HCT116 (cell line): ENCODE measurements around the gene CREB3L1. TPM values are rescaled to one million over a fixed set of nuclear protein-coding genes. Genes with fewer than 3 reads are reported as not detected.

Experiments used
- ATAC-seq: fragments of 200-7000 bp; cut with Tn5 transposase; 2 replicates; pipeline ENCODE4 v1.9.1; 2020; ENCODE audit warnings: mild to moderate bottlenecking, moderate library complexity
- BruUV-seq: library from RNA; stranded (reverse); fragments of 400-500 nt; replicated peaks from 2 replicates; lab custom pipeline; 2021; lab: Mats Ljungman, UMichigan
- CTCF ChIA-PET: fragments of 300-600 bp; sonication (Branson Sonifier 250); formaldehyde crosslinking; loops from one replicate; lab custom pipeline; 2021; ENCODE audit warnings: antibody characterized with exemption; lab: Charles Lee
- POLR2A ChIA-PET: fragments of 300-600, 350-600 bp; sonication (Branson Sonifier 250); formaldehyde crosslinking; loops from one replicate; lab custom pipeline; 2021; ENCODE audit warnings: antibody characterized with exemption; lab: Charles Lee
- RAD21 ChIA-PET, 2 experiments: fragments of 300-600 bp; sonication (Branson Sonifier 250); formaldehyde crosslinking; loops; one replicate each; lab custom pipeline; 2023; ENCODE audit warnings: low total read pairs in 2 of 2; ENCODE audit not compliant: uncharacterized antibody in 2 of 2, unreplicated experiment in 2 of 2, low non-redundant PET in 1 of 2; lab: Charles Lee
- DNase-seq: peaks from one replicate; pipeline ENCODE4 v3.0.0-alpha.2; 2010; ENCODE audit warnings: low read depth, low spot score
- H2AFZ ChIP-seq: fragments of 200-600 bp; shearing (Covaris generic), sonication (generic); 2 replicates; pipeline ENCODE4 v1.6.1; 2017; ENCODE audit warnings: low read depth, mixed run types, mixed read lengths, antibody characterized with exemption, low read length; ENCODE audit not compliant: poor library complexity, severe bottlenecking
- H3K27ac ChIP-seq: 2 replicates; pipeline ENCODE4 v1.5.1; 2012; ENCODE audit warnings: low read depth, low read length
- H3K27me3 ChIP-seq: fragments of 200-600 bp; sonication (generic); 2 replicates; pipeline ENCODE4 v1.6.1; 2016; ENCODE audit warnings: mixed run types, low read length, mixed read lengths; ENCODE audit not compliant: insufficient read depth
- H3K36me3 ChIP-seq, 2 experiments: fragments of 200-500 bp in 1 of 2; fragments of 200-600 bp in 1 of 2; sonication (Bioruptor generic) in 1 of 2; sonication (generic) in 1 of 2; 2 replicates each; pipeline versions ENCODE4 v1.5.1 to v1.6.1; 2014 to 2016; ENCODE audit warnings: low read length in 2 of 2, inconsistent platforms in 1 of 2, mixed read lengths in 1 of 2, mixed run types in 1 of 2; ENCODE audit not compliant: insufficient read depth in 2 of 2, control insufficient read depth in 1 of 2
- H3K4me1 ChIP-seq, 2 experiments: fragments of 200-600 bp in 1 of 2; sonication (generic) in 1 of 2; 2 replicates each; pipeline versions ENCODE4 v1.5.1 to v1.6.1; 2012 to 2017; ENCODE audit warnings: low read length in 2 of 2, inconsistent platforms in 1 of 2, mild to moderate bottlenecking in 1 of 2, mixed read lengths in 1 of 2, mixed run types in 1 of 2, moderate library complexity in 1 of 2; ENCODE audit not compliant: insufficient read depth in 2 of 2, control insufficient read depth in 1 of 2
- H3K4me2 ChIP-seq: fragments of 200-600 bp; sonication (generic); 2 replicates; pipeline ENCODE4 v1.6.1; 2017; ENCODE audit warnings: mixed run types, low read length, mixed read lengths
- H3K4me3 ChIP-seq, 2 experiments: fragments of 200-600 bp in 1 of 2; sonication (generic) in 1 of 2; replicated peaks in 1 of 2; 2 replicates each; pipeline ENCODE4 v1.5.1; 2011 to 2016; ENCODE audit warnings: low read length in 2 of 2, control low read depth in 1 of 2, low read depth in 1 of 2, mild to moderate bottlenecking in 1 of 2, mixed read lengths in 1 of 2, mixed run types in 1 of 2
- H3K79me2 ChIP-seq: fragments of 200-600 bp; sonication (generic); 2 replicates; pipeline ENCODE4 v1.6.1; 2017; ENCODE audit warnings: mild to moderate bottlenecking, mixed run types, low read length, moderate library complexity, mixed read lengths; ENCODE audit not compliant: insufficient read depth
- H3K9ac ChIP-seq: fragments of 200-600 bp; sonication (generic); 2 replicates; pipeline ENCODE4 v1.6.1; 2016; ENCODE audit warnings: low read length, mixed read lengths
- H3K9me2 ChIP-seq: fragments of 200-600 bp; sonication (generic), shearing (Covaris generic); 2 replicates; pipeline ENCODE4 v1.6.1; 2017; ENCODE audit warnings: mixed run types, mild to moderate bottlenecking, moderate library complexity; ENCODE audit not compliant: insufficient read depth
- H3K9me3 ChIP-seq, 2 experiments: fragments of 200-500 bp in 1 of 2; fragments of 200-600 bp in 1 of 2; sonication (Bioruptor generic) in 1 of 2; sonication (generic) in 1 of 2; 2 replicates each; pipeline ENCODE4 v1.6.1; 2014 to 2017; ENCODE audit warnings: low read length in 2 of 2, mixed read lengths in 2 of 2, inconsistent platforms in 1 of 2, low read depth in 1 of 2, mild to moderate bottlenecking in 1 of 2, mixed run types in 1 of 2, moderate library complexity in 1 of 2; ENCODE audit not compliant: control insufficient read depth in 1 of 2, insufficient read depth in 1 of 2
- H4K20me1 ChIP-seq: fragments of 200-600 bp; sonication (generic), shearing (Covaris generic); 2 replicates; pipeline ENCODE4 v1.6.1; 2017; ENCODE audit warnings: mixed run types, mild to moderate bottlenecking, moderate library complexity; ENCODE audit not compliant: insufficient read depth
- EZH2 ChIP-seq: fragments of 200-600 bp; sonication (generic); IDR thresholded peaks from 2 replicates; pipeline ENCODE4 v1.6.1; 2017; ENCODE audit warnings: antibody characterized with exemption, mixed run types
- EZH2phosphoT487 ChIP-seq: fragments of 200-600 bp; IDR thresholded peaks from 2 replicates; pipeline ENCODE4 v1.6.1; 2018; ENCODE audit warnings: antibody characterized with exemption, borderline replicate concordance
- FOSL1 ChIP-seq: IDR thresholded peaks from 2 replicates; pipeline ENCODE4 v1.6.1; 2012; ENCODE audit warnings: low read depth
- POLR2A ChIP-seq: IDR thresholded peaks from 2 replicates; pipeline ENCODE4 v1.7.0; 2011; ENCODE audit warnings: borderline replicate concordance; ENCODE audit not compliant: insufficient read depth, insufficient read length; ENCODE audit errors: extremely low read depth
- POLR2AphosphoS5 ChIP-seq: IDR thresholded peaks from 2 replicates; pipeline ENCODE4 v1.6.1; 2011; ENCODE audit warnings: mild to moderate bottlenecking, low read depth, low read length, moderate library complexity
- SIN3A ChIP-seq: IDR thresholded peaks from 2 replicates; pipeline ENCODE4 v1.6.1; 2012; ENCODE audit warnings: low read depth
- SP1 ChIP-seq: IDR thresholded peaks from 2 replicates; pipeline ENCODE4 v1.6.1; 2012; ENCODE audit warnings: low read depth
- YY1 ChIP-seq: IDR thresholded peaks from 2 replicates; pipeline ENCODE4 v1.6.1; 2011; ENCODE audit warnings: low read length, low read depth, moderate library complexity, mild to moderate bottlenecking; ENCODE audit not compliant: insufficient replicate concordance; ENCODE audit errors: extremely low read depth
- ZFX ChIP-seq: fragments of 450-650 bp; IDR thresholded peaks from 2 replicates; pipeline ENCODE4 v1.6.1; 2017
- ZNF274 ChIP-seq: fragments of 200-500 bp; sonication (Bioruptor generic); IDR thresholded peaks from 2 replicates; pipeline ENCODE4 v1.6.1; 2014; ENCODE audit warnings: mild to moderate bottlenecking, low read depth, low read length, inconsistent platforms
- intact Hi-C: fragments of 100-400 bp; cut with micrococcal nuclease; formaldehyde crosslinking; loops from 2 replicates; pipeline ENCODE4 v1.10.0; 2022
- total RNA-seq: library from RNA; stranded (reverse); gene quantifications from one replicate; pipeline ENCODE4 v1.2.1, GENCODE V29; 2021; ENCODE audit not compliant: unreplicated experiment
- TF ChIP-seq, protein P1 (sequence below): IDR thresholded peaks from 2 replicates; pipeline ENCODE4 v1.6.1; 2012
- TF ChIP-seq, protein P2 (sequence below), 3 experiments: fragments of 200-600 bp in 1 of 3; sonication (generic) in 1 of 3; IDR thresholded peaks in 2 of 3; conservative IDR thresholded peaks in 1 of 3; 2 replicates each; pipeline ENCODE4 v1.5.1; 2012 to 2017; ENCODE audit warnings: low read depth in 2 of 3, low read length in 2 of 3, antibody characterized with exemption in 1 of 3, borderline replicate concordance in 1 of 3, control low read depth in 1 of 3, mild to moderate bottlenecking in 1 of 3, mixed read lengths in 1 of 3, mixed run types in 1 of 3, moderate library complexity in 1 of 3; ENCODE audit not compliant: insufficient read depth in 1 of 3
- TF ChIP-seq, protein P3 (sequence below): IDR thresholded peaks from 2 replicates; pipeline ENCODE4 v1.6.1; 2012; ENCODE audit warnings: low read depth
- TF ChIP-seq, protein P4 (sequence below): IDR thresholded peaks from 2 replicates; pipeline ENCODE4 v1.6.1; 2011; ENCODE audit warnings: mild to moderate bottlenecking, low read length, moderate library complexity; ENCODE audit not compliant: insufficient replicate concordance; ENCODE audit errors: extremely low read depth

CREB3L1 gene
- total RNA-seq, 1 experiment from 2014 or later = 0.37 TPM

DNA sequence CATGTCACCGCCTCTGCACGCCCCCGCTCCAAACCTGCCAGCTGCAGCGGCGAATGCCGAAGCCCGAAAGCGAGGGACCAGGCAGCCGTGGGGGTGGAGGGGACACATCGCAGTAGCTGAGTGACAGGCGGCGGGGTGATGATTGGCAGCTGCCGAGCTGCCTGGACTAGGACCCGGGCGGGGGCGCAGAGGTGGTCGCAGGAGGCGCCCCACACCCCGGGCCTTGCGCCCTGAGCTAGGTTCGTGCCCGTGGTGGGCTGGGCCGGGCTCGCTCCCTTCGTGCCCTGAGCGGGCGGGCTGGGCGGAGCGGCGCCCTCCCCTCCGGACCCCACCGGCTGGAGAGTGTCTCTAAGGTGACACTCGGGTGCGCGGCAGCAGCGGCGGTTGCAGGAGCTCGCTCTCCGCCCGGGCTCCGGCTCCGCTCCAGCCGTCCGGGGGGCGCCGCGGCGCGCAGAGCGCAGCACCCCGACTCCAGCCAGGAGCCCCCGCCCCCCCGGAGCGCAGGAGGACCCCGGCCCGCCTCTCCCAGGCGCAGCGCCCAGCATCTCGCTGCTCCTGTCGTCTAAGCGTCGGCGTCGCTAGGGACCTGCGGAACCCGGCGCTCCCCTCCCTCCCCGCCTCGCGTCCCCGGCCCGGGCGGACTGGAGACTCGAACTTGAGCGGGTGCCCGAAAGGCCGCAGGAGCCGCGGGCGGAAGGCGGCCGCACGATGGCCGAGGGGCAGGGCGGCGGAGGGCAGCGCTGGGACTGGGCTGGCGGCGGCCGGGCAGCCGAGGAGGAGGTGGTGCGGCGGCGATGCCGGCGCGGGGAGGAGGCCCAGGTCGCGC is 55.3 kb downstream of the CREB3L1 start:
- no peak for DNase-seq
- Histone ChIP-seq H3K9me2 (no peaks in the 10 kb centered on the region), H3K27ac (no peak overlapping the region), H3K9ac (no peak overlapping the region)
- TF ChIP-seq POLR2A = no peak
- no peak for TF ChIP-seq POLR2AphosphoS5
- TF ChIP-seq FOSL1 = no peak
- no peak for TF ChIP-seq SIN3A
- no peak for TF ChIP-seq YY1
- TF ChIP-seq EZH2phosphoT487 = no peak
- TF ChIP-seq EZH2 = no peak
- TF ChIP-seq, protein P1, sequence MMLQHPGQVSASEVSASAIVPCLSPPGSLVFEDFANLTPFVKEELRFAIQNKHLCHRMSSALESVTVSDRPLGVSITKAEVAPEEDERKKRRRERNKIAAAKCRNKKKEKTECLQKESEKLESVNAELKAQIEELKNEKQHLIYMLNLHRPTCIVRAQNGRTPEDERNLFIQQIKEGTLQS = no peak
- TF ChIP-seq, protein P2, sequence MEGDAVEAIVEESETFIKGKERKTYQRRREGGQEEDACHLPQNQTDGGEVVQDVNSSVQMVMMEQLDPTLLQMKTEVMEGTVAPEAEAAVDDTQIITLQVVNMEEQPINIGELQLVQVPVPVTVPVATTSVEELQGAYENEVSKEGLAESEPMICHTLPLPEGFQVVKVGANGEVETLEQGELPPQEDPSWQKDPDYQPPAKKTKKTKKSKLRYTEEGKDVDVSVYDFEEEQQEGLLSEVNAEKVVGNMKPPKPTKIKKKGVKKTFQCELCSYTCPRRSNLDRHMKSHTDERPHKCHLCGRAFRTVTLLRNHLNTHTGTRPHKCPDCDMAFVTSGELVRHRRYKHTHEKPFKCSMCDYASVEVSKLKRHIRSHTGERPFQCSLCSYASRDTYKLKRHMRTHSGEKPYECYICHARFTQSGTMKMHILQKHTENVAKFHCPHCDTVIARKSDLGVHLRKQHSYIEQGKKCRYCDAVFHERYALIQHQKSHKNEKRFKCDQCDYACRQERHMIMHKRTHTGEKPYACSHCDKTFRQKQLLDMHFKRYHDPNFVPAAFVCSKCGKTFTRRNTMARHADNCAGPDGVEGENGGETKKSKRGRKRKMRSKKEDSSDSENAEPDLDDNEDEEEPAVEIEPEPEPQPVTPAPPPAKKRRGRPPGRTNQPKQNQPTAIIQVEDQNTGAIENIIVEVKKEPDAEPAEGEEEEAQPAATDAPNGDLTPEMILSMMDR (IDR thresholded peaks at IDR 0.05 in 2 of 3, conservative IDR thresholded peaks at IDR 0.05 in 1 of 3; ENCODE audit: borderline replicate concordance in 1 of 3, insufficient read depth in 1 of 3, low read depth in 2 of 3, low read length in 2 of 3) = no peak
- no peak for TF ChIP-seq SP1
- TF ChIP-seq, protein P3, sequence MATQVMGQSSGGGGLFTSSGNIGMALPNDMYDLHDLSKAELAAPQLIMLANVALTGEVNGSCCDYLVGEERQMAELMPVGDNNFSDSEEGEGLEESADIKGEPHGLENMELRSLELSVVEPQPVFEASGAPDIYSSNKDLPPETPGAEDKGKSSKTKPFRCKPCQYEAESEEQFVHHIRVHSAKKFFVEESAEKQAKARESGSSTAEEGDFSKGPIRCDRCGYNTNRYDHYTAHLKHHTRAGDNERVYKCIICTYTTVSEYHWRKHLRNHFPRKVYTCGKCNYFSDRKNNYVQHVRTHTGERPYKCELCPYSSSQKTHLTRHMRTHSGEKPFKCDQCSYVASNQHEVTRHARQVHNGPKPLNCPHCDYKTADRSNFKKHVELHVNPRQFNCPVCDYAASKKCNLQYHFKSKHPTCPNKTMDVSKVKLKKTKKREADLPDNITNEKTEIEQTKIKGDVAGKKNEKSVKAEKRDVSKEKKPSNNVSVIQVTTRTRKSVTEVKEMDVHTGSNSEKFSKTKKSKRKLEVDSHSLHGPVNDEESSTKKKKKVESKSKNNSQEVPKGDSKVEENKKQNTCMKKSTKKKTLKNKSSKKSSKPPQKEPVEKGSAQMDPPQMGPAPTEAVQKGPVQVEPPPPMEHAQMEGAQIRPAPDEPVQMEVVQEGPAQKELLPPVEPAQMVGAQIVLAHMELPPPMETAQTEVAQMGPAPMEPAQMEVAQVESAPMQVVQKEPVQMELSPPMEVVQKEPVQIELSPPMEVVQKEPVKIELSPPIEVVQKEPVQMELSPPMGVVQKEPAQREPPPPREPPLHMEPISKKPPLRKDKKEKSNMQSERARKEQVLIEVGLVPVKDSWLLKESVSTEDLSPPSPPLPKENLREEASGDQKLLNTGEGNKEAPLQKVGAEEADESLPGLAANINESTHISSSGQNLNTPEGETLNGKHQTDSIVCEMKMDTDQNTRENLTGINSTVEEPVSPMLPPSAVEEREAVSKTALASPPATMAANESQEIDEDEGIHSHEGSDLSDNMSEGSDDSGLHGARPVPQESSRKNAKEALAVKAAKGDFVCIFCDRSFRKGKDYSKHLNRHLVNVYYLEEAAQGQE = no peak
- TF ChIP-seq ZNF274 = no peak
- TF ChIP-seq, protein P4, sequence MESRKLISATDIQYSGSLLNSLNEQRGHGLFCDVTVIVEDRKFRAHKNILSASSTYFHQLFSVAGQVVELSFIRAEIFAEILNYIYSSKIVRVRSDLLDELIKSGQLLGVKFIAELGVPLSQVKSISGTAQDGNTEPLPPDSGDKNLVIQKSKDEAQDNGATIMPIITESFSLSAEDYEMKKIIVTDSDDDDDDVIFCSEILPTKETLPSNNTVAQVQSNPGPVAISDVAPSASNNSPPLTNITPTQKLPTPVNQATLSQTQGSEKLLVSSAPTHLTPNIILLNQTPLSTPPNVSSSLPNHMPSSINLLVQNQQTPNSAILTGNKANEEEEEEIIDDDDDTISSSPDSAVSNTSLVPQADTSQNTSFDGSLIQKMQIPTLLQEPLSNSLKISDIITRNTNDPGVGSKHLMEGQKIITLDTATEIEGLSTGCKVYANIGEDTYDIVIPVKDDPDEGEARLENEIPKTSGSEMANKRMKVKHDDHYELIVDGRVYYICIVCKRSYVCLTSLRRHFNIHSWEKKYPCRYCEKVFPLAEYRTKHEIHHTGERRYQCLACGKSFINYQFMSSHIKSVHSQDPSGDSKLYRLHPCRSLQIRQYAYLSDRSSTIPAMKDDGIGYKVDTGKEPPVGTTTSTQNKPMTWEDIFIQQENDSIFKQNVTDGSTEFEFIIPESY = no peak
- TF ChIP-seq ZFX = no peak
- TF ChIP-seq, all 23 proteins: peak for 0
- no TSS peak for BruUV-seq
- Histone ChIP-seq H3K27me3 (no peaks in the 10 kb centered on the region), H3K9me3 (no peaks in the 10 kb centered on the region), H3K4me3 (no peak overlapping the region), H3K79me2 (no peaks in the 10 kb centered on the region), H3K4me1 (peaks cover 0 to 16% of the 10 kb centered on the region in 2 experiments; a peak in 3 of 4 replicates), H3K36me3 (no peaks in the 10 kb centered on the region), H4K20me1 (no peaks in the 10 kb centered on the region), H2AFZ (no peak overlapping the region), H3K4me2 (no peak overlapping the region)
- ATAC-seq = no peak
- ChIA-PET CTCF (no interaction called here), RAD21 (no interaction called here), POLR2A (no interaction called here)
- intact Hi-C loops = no loop called here
